KG1 (cell line): ENCODE data around the gene SMG6.
"Not testable (repeated sequence)": the region's sequence is repeated elsewhere in the genome, so short reads cannot be mapped to it uniquely, and the experiment has no call there.

Experiments
- DNase-seq: peaks from one replicate; lab custom pipeline; 2025; lab: John Stamatoyannopoulos, UW

Gene SMG6

GRCh38 chr17:2178798-2179501, 124.6 kb downstream of the SMG6 start:
- DNase-seq, result no peak

GRCh38 chr17:2177235-2177811, 126.3 kb downstream of the SMG6 start:
- no peak for DNase-seq

- no peak for DNase-seq
Measured at GRCh38 chr17:2176499-2177169, 127.0 kb downstream of the SMG6 start.

GRCh38 chr17:2175294-2175628, 128.3 kb downstream of the SMG6 start:
- DNase-seq, result no peak

- DNase-seq, result peak; percentile 5
Measured at GRCh38 chr17:2174468-2175293, 128.9 kb downstream of the SMG6 start.

- DNase-seq, result no peak
Measured at GRCh38 chr17:2174014-2174413, 129.6 kb downstream of the SMG6 start.

- DNase-seq, result no peak
Measured at GRCh38 chr17:2172999-2173398, 130.6 kb downstream of the SMG6 start.

- no peak for DNase-seq
Measured at GRCh38 chr17:2172077-2172851, 131.3 kb downstream of the SMG6 start.

- no peak for DNase-seq
Measured at GRCh38 chr17:2171702-2172076, 131.9 kb downstream of the SMG6 start.

- DNase-seq, result no peak
Measured at GRCh38 chr17:2170023-2170422, 133.6 kb downstream of the SMG6 start.

- not testable (repeated sequence) for DNase-seq
Measured at GRCh38 chr17:2165723-2166122, 137.9 kb downstream of the SMG6 start.

- no peak for DNase-seq
Measured at GRCh38 chr17:2158396-2158780, 145.2 kb downstream of the SMG6 start.

- peak; percentile 12 for DNase-seq
Measured at GRCh38 chr17:2157675-2158395, 145.8 kb downstream of the SMG6 start.

- peak; percentile 2 for DNase-seq
Measured at GRCh38 chr17:2157081-2157480, 146.5 kb downstream of the SMG6 start.

- DNase-seq, result no peak
Measured at GRCh38 chr17:2156666-2157065, 146.9 kb downstream of the SMG6 start.

- DNase-seq, result no peak
Measured at GRCh38 chr17:2155573-2155972, 148.0 kb downstream of the SMG6 start.

GRCh38 chr17:2151358-2152033, 152.1 kb downstream of the SMG6 start:
- no peak for DNase-seq

GRCh38 chr17:2150806-2151205, 152.8 kb downstream of the SMG6 start:
- DNase-seq, result no peak

- DNase-seq, result no peak
Measured at GRCh38 chr17:2149934-2150333, 153.7 kb downstream of the SMG6 start.

GRCh38 chr17:2146132-2146871, 157.3 kb downstream of the SMG6 start:
- DNase-seq, result no peak
